Chondrocyte (in vitro differentiated cells): ENCODE data around the gene MEF2D. TPM values are rescaled to one million over a fixed set of nuclear protein-coding genes. Genes with fewer than 3 reads are reported as not detected.
A peak's percentile ranks its signal among the peaks of the same experiment; 100 is the strongest.

Source experiments
- DNase-seq: peaks from one replicate; pipeline ENCODE4 v3.0.0; 2021; ENCODE audit warnings: mixed read lengths, low spot score
- H3K27ac Mint-ChIP-seq: one replicate; pipeline ENCODE4 v1.8.0; 2021; ENCODE audit warnings: mild to moderate bottlenecking, moderate library complexity, mixed read lengths; ENCODE audit not compliant: unreplicated experiment
- H3K27me3 Mint-ChIP-seq: 2 replicates; pipeline ENCODE4 v1.8.0; 2021; ENCODE audit warnings: low read depth, mixed read lengths
- H3K36me3 Mint-ChIP-seq: 2 replicates; pipeline ENCODE4 v1.8.0; 2021; ENCODE audit warnings: low read depth, mixed read lengths
- H3K4me1 Mint-ChIP-seq: 2 replicates; pipeline ENCODE4 v1.8.0; 2021; ENCODE audit warnings: low read depth, mild to moderate bottlenecking, mixed read lengths
- H3K4me3 Mint-ChIP-seq: one replicate; pipeline ENCODE4 v1.8.0; 2021; ENCODE audit warnings: mild to moderate bottlenecking, moderate library complexity, mixed read lengths; ENCODE audit not compliant: unreplicated experiment
- H3K9me3 Mint-ChIP-seq: 2 replicates; pipeline ENCODE4 v1.8.0; 2021; ENCODE audit warnings: low read depth, mixed read lengths
- CTCF ChIP-seq: fragments of 200-600 bp; sonication (generic); IDR thresholded peaks from 2 replicates; pipeline ENCODE4 v1.5.0; 2021; ENCODE audit warnings: antibody characterized with exemption, mild to moderate bottlenecking, moderate library complexity
- total RNA-seq: library from RNA; stranded (reverse); gene quantifications from 3 replicates; pipeline ENCODE4 v1.2.1, GENCODE V29; 2021

MEF2D gene
- total RNA-seq, 1 donor from 2014 or later: 62.0 TPM

- Mint-ChIP-seq H3K27me3 (no peaks in the 10 kb centered on the region), H3K4me1 (no peaks in the 10 kb centered on the region), H3K9me3 (no peaks in the 10 kb centered on the region), H3K4me3 (no peak overlapping the region), H3K36me3 (peaks cover 4% of the 10 kb centered on the region), H3K27ac (no peak overlapping the region)
- TF ChIP-seq CTCF: no peak
- DNase-seq: no peak
These were observed 46.9 kb upstream of the MEF2D start for GRCh38 chr1:156547434-156547833.

- Mint-ChIP-seq H3K4me3 (no peak overlapping the region), H3K4me1 (no peaks in the 10 kb centered on the region), H3K27ac (no peak overlapping the region), H3K36me3 (peaks cover 7% of the 10 kb centered on the region), H3K9me3 (no peaks in the 10 kb centered on the region), H3K27me3 (no peaks in the 10 kb centered on the region)
- TF ChIP-seq CTCF: no peak
- DNase-seq: no peak
These were observed 45.7 kb upstream of the MEF2D start for GRCh38 chr1:156546267-156546666.

- Mint-ChIP-seq H3K4me3 (no peak overlapping the region), H3K27me3 (no peaks in the 10 kb centered on the region), H3K27ac (no peak overlapping the region), H3K9me3 (no peaks in the 10 kb centered on the region), H3K4me1 (no peaks in the 10 kb centered on the region), H3K36me3 (peaks cover 7% of the 10 kb centered on the region)
- TF ChIP-seq CTCF: no peak
- DNase-seq: no peak
These were observed 44.1 kb upstream of the MEF2D start for GRCh38 chr1:156544592-156545102.

GRCh38 chr1:156543066-156543465, 42.5 kb upstream of the MEF2D start:
- Mint-ChIP-seq H3K4me1 (no peaks in the 10 kb centered on the region), H3K36me3 (peaks cover 7% of the 10 kb centered on the region), H3K9me3 (no peaks in the 10 kb centered on the region), H3K27ac (no peak overlapping the region), H3K4me3 (no peak overlapping the region), H3K27me3 (no peaks in the 10 kb centered on the region)
- no peak for TF ChIP-seq CTCF
- DNase-seq: no peak

- Mint-ChIP-seq H3K4me1 (no peaks in the 10 kb centered on the region), H3K36me3 (peaks cover 4% of the 10 kb centered on the region), H3K4me3 (no peak overlapping the region), H3K9me3 (no peaks in the 10 kb centered on the region), H3K27ac (no peak overlapping the region), H3K27me3 (no peaks in the 10 kb centered on the region)
- peak; percentile 44 for DNase-seq
- TF ChIP-seq CTCF: no peak
These were observed 40.4 kb upstream of the MEF2D start for GRCh38 chr1:156540955-156541354.
